Kidney glomerular epithelial cell (primary cell): ENCODE measurements around the gene TH.

Source experiments
- DNase-seq: peaks from one replicate; lab custom pipeline; 2025; lab: John Stamatoyannopoulos, UW

Gene TH

DNA sequence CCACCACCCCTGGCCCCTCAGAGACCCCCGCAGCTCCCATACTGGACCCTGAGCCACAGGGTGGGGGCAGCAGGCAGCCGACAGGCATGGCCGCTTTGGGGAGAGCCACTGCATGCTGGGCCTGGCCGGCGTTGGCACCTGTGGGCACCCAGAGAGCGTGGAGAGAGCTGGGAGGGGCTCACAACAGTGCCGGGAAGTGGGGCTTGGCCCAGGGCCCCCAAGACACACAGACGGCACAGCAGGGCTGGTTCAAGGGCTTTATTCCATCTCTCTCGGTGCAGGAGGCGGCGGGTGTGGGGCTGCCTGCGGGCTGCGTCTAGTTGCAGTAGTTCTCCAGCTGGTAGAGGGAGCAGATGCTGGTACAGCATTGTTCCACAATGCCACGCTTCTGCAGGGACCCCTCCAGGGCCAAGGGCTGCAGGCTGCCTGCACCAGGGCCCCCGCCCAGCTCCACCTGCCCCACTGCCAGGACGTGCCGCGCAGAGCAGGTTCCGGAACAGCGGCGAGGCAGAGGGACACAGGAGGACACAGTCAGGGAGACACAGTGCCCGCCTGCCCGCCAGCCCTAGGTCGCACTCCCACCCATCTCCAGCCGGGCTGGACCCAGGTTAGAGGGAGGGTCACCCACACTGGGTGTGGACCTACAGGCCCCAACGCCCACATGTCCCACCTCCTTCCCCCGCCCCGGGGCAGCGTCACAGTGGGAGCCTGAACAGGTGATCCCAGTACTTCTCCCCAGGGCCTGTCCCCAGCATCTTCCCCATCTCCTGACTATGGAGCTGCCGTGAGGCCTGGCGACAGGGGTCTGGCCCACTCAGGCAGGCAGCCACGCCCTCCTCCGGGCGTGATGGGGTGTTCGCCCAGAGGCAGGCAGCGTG lies 11.8 kb downstream of the TH start:
- DNase-seq = no peak

DNA sequence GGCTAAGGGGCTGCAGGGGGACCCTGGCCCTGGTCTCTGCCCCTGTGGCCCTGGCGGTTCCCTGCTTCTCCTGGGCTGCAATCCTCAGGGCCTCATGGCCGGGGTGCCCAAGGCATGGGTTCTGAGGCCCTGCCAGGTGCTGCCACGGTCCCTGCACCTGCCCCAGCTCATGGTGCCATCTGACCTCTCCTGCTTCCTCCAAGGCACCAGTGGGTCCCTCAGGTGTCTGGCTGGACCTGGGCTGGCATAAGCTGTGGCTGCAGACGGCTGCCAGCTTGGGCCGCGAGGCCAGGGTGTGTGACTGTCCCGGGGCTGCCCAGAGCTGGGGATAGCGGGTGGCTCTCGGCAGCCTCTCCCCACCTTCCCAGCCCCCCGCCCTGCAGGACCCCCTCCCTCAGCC lies 12.6 kb downstream of the TH start:
- no peak for DNase-seq

DNA sequence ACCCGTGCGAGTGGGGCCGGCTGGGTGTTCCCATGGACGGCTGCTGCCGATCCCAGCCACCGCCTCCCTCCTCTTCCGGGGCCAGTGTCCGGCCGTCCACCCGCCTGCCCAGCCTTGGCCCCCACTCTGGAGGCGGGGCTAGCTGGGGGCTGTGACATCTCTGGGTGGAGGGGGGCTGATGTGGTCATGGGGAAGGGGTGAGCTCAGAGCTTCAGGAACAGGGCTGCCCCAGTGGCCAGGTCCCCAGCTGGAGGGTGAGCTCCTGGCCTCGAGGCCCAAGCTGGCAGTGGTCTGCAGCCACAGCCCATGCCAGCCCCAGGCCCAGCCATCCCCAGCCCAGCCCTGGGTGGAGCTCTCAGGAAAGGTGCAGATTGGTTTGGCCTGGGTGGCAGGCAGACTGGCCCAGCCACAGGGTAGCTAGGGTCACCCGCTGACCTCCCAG lies 13.3 kb downstream of the TH start:
- no peak for DNase-seq

DNA sequence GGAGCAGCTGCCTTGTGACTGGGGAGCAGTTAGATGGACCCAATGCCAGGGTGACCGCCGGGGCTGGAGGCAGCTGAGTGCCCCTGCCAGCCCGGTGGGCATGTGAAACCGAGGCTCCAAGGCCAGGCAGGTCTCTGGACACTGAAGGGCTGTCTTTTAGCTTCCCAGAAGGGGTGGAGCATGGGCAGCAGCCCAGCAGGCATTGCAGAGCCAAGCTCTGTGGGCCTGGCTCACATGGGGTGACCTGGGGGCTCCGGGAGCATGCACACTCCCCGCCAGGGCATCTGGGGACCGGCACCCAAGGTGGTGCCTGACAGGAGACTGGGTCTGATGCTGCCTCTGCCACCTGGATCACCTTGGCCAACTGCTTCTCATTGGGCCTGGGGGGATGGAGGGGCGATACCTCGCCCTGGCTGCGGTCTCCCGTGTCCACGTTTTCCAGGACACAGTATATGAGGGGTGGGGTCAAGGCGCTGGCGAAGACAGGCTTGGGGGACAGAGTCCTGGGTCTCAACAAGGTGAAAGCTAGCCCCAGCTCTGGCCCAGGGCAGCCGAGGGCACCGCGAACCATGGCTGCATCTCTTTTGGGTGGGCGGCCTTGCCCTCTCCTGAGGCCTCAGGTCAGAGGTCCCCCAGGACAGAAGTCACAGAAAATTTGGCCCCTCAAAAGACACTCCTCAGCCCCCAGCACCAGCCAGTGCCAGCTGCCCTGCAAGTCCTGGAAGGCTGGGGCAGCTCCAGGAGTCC lies 14.1 kb downstream of the TH start:
- no peak for DNase-seq

DNA sequence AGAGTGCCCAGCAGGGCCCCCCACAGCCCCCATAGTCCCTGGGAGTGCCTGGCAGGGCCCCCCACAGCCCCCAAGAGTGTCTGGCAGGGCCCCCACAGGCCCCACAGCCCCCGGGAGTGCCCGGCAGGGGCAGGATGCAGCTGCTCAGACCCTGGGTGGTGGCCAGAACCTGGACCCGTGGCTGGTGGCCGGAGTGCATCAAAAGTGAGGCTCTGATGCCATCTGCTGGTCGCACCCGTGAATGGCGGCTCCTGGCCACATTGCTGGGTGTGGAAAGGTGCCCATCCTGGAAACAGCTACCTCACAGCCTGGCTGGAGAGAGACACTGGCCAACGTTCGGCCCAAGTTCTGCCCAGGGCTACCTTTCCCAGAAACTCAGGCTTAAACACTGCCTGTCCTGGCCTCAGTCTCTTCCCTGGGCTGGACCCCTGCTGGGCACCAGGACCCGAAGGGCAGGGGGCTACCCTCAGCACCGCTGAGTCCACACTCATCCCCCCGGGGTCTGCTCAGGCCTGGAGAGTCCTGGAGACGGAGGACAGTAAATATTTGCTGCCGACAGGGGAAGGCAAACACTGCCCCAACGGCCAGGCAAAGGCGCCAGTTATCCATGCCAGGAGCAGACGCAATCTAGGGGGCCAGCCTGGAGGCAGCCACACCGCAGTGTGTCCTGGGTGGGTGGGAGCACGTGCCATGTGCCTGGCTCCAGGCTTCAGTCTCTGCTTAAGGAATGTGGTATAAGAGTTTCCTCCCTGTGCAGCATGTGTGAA lies 15.0 kb downstream of the TH start:
- DNase-seq = peak; percentile 26

DNA sequence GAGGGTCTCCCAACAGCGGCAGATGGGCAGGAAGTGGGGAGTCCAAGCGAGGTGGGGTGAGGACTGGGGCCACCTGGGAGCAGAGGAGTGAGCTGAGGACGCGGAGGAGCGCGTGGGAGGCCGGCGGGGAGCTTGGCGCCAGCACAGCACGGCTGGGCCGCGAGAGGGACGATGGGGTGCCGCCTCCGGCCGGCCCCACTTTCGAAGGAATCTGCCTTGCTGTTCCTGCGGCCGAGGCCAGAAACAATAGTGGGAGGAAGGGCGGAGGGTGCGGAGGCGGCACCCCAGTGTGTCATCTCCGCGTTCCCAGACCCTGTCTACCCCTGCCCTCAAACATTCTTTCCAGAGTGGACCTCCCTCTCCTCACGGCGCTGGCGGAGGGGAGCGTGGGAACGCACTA lies 16.1 kb downstream of the TH start:
- DNase-seq = no peak

DNA sequence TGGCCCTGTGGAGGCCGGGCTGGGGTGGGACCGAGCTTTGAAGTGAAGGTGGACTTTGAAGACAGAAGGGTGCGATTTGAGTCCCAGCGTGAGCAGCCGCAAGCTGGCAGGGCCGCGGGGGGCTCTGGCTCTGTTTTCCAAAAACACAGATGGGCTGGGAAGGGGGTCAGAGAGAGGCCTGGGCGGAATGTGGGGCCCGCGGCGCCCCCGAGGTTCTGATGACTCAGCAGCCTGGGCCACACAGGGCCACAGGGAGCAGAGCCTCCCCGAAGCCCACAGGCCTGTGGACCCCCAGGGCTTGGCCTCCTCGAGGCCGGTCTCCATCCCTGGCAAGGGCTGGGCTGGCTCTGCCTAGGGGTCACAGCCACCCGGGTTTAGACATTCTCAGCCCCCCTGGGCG lies 16.7 kb downstream of the TH start:
- no peak for DNase-seq

DNA sequence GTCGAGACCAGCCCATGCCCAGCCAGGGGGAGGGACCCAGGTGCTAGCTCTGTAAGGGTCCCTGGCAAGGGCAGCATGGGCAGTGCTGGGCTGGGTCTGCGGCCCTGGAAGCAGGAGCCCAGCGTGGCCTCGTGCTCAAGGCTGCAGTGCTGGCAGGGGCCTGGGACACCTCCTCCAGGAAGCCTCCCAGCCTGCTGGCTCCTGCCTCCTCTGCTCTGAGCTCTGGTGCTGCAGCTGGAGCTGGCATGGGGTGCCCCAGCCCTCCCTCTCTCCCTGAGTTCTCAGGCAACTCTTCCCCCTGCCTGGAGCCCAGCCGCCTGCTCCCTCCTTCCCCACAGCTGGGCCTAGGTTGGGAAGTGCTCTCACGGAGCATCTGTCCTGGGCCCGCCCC lies 17.4 kb downstream of the TH start:
- no peak for DNase-seq

DNA sequence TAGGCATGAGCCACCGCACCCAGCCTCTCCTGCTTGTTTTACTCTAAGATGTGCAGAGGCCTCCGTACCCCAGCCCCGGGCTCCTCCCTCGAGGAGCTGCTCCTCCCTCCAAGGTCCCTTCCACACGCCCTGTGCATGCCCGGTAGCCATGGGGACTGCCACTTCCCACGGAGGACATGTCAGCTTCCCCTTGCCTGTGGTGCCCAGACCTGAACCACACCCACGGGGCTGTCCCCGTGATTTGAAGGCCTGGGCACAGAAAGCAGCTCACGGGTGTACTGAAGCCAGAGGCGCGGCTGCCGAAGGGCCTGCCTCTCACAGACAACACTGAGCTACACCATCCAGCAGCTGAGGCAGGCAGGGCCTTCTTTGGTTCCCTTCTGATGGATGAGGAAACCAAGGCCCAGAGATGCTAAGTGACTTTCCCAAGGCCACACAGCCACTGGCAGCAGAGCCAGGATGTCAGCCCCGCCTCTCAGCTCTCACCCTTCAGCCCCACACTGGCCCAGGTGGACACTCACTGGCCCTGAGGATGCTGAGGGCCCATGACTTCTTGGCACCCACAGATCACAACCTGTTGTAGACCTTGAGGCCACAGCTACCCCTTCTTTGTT lies 17.9 kb downstream of the TH start:
- DNase-seq = no peak

DNA sequence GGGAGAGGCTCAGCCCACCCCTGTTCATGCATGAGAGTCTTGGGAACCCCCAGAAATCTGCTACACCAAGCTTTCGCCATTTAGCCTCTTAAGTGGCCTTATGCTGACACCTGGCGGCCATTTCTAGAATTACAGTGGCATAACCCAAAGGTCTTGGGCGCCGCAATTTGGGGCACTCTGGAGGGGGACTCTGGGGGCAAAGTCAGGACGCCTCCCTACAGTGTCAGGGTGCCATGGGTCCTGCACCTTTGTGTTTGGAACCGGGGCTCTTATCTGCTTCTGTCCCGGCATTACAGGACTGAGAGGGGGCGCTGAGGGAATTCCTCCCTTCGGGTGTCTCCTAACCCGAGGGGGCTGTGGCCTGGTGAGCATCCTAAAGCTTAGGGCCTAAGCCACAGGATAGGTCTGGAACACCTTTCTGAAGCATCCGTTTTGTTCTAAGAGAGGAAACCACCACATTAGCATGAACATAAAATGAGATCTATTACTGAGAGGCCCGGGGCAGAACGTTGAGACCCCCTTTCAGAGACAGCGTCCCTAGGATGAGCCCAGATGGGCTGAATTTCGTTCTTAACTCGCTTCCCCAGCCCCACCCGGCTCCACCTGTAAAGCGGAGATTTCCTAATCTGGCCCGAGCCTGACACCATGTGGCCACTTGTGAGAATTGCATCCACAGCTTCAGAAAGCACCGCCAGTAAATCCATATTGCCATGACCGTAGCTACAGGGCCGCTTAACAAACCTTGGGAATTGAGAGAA lies 19.9 kb downstream of the TH start:
- DNase-seq = peak; percentile 33

DNA sequence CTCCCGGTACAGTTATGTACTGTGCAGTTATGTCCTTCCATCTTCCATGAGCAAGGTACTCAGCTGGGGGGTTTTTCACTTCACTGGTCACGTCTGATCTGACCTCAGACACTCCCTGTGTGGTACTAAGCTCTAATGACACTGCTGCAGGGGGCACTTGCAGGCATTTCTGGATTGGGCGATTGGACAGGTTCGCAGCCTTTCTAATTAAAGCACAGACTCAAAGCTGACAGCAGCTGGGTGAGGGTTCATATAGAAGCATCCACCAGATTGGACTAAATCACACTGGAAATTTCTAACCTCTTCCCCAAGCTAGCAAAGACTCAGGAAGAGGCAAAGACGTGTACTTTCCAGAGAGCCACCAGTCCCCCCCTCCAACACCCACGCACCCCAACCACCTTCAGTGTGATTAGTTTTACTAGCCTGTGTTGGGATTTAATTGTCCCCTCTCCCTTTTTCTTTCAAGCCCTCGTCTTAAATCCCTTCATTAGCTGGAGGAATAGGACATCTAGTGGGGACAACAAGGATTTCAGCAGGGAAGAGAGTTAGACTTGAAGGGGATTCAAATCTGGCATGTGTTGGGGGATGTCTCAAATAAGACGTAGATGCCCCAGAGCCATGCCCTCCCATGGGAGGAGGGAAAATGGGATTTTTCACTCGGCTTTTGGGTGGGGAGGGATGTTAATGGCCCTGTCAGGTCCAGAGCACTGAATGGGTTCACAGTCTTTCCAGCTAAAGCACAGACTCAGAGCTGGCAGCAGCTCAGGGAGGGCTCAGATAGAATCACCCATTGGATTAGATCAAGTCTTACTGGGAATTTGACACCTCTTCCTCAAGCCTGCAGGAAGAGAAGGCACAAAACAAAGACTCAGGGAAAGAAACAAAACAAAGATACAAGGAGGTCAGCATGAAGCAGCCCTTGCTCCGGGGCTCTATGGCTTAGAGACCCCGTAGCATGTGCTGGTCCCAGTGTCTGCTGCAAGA lies 21.5 kb downstream of the TH start:
- DNase-seq = peak; percentile 37

DNA sequence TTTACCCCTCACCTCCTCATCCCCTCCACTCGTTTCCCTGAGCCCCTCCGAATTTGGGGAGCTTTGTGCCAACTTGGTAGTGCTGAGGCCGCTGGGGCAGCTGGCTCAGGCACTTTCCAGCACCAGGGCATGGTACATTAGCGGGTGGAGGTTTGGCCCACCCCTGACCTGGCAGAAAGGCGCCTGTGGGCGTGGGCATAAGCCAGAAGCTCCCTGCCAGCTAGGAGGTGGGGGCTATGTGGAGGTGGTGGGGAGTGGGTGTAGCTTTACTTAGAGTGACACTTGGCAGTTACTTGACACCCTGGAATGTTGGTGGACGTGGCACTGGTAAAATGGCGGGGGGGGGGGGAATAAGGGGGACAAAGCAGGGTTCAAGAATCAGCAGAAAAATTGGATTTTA lies 22.2 kb downstream of the TH start:
- DNase-seq = no peak

DNA sequence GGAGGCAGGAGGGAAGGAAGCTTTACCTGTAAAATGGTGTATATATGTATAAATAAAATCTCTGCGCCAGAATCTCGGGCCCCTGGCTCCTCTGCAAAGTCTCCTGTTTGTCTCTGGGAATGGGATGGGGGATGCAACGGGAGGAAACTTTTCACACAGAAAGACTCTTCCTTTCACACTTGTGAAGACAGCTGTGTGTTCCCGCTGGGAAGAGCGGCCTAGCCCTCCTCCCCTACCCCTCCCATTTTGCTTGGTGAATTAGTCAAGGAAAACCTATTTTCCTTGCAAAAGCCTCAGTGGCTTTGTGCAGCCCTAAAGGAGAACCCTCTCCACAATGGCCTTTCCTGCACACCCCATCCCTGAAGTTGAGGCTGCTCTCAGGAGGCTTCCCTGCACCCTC lies 23.0 kb downstream of the TH start:
- DNase-seq = no peak

DNA sequence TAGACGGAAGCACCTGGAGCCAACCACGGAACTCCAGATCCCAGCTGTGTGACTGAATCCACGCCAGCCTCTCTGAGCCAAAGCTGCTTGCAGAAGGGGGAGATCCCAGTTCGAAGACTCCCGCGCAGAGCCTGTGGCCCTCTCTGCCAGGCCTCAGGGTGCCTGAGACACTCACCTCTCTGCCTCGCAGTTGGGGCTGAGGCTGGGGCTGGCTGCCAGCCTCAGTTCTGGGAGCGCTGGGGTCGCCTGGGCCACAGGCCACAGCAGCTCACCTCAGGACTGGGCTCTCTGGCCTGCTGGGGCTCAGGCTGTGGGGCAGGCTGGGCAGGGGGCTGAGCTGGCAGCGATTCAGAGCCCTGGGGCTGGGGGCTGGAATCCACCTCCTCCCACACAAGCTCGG lies 24.2 kb downstream of the TH start:
- DNase-seq = no peak

DNA sequence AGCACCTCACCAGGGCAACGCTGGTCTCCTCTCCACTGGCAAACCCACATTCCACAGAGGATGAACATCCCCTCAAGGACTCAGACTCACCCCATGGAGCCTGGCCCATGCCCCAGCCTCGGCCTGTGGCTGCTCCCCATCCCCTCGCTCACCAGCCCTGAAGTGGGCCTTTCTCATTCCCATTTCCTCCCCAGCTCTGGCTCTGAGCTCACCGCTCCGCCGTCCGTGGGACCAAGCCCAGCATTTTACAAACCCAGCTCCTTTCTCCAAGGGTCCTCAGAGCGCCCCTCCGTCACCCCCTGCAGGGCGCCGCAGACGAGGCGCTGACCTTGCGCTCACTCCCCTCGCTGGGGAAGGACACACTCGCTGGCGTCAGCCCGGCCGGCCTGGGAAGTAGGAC lies 25.6 kb downstream of the TH start:
- no peak for DNase-seq

DNA sequence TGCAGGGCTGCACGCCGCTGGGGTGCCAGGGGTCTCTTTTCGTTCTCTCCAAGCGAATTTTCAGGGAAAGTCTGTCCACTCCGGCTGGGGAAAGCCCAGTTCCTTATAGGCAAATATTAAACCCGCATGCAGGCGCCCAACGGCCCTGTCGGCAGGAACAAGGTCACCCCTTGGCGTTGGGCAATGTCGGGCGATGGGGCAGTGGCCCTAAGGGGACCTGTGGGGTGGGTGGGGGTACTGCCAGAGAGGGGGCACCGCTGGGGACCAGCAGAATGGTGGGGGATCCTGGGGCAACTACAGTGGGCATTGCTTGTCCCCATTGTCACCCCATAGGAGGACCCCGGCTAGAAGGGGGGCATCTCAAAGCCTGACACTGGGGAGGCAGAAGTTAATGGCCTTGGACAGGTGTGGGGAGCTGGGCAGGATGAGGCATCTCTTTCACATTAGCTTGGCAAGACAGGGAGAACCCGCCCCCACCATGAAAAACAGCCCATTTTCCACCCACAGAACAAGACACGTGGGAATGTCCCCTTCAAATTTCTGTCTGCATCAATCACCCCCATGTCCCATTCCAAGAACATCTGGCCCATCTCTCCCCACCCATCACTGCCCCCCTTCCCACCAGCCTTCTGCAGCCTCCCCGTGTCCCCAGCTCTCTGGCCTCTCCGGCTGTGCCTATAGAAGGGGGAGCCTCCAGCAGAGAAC lies 26.9 kb downstream of the TH start:
- no peak for DNase-seq

DNA sequence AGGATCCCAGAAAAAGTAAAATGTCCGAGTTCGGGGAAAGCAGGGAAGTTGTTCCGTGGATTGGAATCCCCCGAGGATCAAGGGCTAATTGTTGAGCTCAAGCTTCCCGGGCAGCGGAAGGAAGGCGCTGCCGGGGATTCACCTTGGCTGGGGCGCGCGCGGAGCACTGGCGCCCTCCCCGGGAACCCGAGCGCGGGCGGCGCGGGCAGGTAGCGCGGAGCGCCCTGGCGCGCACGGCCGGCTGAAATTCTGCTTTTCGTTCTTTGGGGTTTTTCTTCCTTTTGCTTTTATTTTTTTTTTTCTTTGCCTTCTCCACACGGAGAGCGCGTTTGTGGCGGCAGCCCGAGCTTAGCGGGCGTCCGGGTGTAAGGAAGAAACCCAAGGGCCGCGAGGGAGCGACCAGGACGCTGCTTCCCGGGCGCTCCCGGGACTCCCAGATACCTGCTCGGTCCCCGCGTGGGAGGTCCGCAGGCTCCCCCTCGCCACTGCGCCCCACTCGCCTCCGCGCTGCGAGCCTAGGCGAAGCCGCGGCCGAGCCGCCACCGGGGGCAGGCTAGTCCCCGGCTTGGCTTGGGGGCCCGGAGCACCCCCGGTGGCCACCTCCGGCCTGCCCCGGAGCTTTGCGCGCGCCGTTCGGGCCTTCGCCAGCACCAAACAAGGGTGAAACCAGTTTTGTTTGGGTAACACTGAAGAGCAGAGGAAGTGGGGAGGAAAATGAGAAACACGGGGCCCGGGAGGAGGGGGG lies 27.6 kb downstream of the TH start:
- DNase-seq = no peak

DNA sequence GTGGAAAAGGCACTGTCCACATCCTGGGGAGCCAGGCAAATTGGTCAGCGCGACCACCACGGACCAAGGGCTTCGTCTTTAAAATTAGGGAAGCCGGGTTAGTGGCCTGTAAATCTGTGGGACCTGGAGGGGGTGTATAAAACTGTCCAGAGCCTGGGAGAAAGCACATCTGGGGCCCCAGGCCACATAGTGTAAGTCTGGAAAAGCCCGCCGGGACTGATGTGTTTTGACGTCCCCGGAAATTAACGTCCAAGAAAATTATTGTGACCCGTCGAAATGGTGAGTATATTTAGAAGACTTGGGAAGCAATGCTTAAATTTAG lies 28.2 kb downstream of the TH start:
- no peak for DNase-seq

DNA sequence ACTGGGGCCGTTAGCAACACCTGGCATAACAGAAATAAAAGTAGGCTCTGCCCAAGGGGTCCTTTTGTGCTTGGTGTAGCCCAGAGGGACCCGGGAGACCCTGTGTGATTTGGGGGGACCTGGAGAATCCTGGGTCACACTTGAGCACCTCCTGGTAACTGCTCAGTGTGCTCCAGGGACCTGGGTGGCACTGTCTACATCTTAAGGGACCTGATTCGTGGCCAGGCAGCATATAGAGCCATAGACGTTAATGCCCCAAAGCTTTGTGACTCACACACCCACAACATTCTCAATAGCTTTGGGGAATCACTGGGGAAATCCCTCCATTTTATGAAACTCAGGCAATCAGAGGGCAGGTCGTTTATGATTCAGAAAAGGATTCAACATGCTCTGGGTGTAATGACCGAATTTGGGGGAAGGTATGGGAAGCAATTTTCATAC lies 28.8 kb downstream of the TH start:
- peak; percentile 6 for DNase-seq
